Measurements from ENCODE around the gene PRKCH. TPM values are rescaled to one million over a fixed set of nuclear protein-coding genes. Genes with fewer than 3 reads are reported as not detected.

The PRKCH gene
- total and polyA plus RNA-seq, 9 of the 15 experiments (the other 6 are each of a cell fraction or from before 2014, with no cell fraction given), result 0.61 to 4.4 (median 4.0) TPM

DNA sequence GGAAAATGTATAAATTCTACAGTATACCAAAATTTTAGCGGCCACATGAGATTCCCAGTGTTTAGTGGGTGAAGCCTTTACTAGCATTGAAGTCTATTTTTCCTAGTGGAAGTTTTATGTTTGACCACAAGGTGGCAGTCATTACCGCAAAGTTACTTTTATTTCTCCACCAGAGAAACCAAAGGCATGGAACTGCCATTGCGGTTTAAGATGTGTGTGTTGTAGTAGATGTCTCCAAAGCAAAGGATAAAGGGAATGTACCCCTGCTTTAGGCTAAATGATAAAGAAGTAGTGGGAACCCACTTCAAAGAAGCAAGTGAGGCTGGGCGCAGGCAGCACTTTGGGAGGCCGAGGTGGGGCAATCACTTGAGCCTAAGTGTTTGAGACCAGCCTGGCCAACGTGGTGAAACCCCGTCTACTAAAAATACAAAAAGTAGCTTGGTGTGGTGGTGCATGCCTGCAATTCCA lies 140.5 kb downstream of the PRKCH start (continued):
- TF ChIP-seq, protein P1, sequence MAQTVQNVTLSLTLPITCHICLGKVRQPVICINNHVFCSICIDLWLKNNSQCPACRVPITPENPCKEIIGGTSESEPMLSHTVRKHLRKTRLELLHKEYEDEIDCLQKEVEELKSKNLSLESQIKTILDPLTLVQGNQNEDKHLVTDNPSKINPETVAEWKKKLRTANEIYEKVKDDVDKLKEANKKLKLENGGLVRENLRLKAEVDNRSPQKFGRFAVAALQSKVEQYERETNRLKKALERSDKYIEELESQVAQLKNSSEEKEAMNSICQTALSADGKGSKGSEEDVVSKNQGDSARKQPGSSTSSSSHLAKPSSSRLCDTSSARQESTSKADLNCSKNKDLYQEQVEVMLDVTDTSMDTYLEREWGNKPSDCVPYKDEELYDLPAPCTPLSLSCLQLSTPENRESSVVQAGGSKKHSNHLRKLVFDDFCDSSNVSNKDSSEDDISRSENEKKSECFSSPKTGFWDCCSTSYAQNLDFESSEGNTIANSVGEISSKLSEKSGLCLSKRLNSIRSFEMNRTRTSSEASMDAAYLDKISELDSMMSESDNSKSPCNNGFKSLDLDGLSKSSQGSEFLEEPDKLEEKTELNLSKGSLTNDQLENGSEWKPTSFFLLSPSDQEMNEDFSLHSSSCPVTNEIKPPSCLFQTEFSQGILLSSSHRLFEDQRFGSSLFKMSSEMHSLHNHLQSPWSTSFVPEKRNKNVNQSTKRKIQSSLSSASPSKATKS (CRISPR knock-in tag; IDR thresholded peaks at IDR 0.05), result no peak
- TF ChIP-seq ZBED1 (IDR thresholded peaks at IDR 0.05) (no peak), NBN (IDR thresholded peaks at IDR 0.05; ENCODE audit: low read depth) (no peak), GTF2E2 (tag; IDR thresholded peaks at IDR 0.05) (no peak), ZNF253 (CRISPR knock-in tag; conservative IDR thresholded peaks at IDR 0.05) (no peak), CC2D1A (IDR thresholded peaks at IDR 0.05) (no peak), PTRF (tag; IDR thresholded peaks at IDR 0.05) (no peak), MAFK (IDR thresholded peaks at IDR 0.05; ENCODE audit: low read length) (no peak), RAD21 (CRISPR knock-in tag; conservative IDR thresholded peaks at IDR 0.05 in 1 of 2, IDR thresholded peaks at IDR 0.05 in 1 of 2) (peak; percentile 78 to 81), TCF7L2 (IDR thresholded peaks at IDR 0.05; ENCODE audit: low read depth, low read length) (no peak), SMARCA4 (IDR thresholded peaks at IDR 0.05) (no peak), ZNF584 (CRISPR knock-in tag; IDR thresholded peaks at IDR 0.05; ENCODE audit: low read depth) (no peak), BCL6 (CRISPR knock-in tag; IDR thresholded peaks at IDR 0.05) (no peak), ESRRA (IDR thresholded peaks at IDR 0.05; ENCODE audit: borderline replicate concordance, low read depth) (peak; percentile 88; the same call in 1 of the 2 replicates)
- TF ChIP-seq, protein P2, sequence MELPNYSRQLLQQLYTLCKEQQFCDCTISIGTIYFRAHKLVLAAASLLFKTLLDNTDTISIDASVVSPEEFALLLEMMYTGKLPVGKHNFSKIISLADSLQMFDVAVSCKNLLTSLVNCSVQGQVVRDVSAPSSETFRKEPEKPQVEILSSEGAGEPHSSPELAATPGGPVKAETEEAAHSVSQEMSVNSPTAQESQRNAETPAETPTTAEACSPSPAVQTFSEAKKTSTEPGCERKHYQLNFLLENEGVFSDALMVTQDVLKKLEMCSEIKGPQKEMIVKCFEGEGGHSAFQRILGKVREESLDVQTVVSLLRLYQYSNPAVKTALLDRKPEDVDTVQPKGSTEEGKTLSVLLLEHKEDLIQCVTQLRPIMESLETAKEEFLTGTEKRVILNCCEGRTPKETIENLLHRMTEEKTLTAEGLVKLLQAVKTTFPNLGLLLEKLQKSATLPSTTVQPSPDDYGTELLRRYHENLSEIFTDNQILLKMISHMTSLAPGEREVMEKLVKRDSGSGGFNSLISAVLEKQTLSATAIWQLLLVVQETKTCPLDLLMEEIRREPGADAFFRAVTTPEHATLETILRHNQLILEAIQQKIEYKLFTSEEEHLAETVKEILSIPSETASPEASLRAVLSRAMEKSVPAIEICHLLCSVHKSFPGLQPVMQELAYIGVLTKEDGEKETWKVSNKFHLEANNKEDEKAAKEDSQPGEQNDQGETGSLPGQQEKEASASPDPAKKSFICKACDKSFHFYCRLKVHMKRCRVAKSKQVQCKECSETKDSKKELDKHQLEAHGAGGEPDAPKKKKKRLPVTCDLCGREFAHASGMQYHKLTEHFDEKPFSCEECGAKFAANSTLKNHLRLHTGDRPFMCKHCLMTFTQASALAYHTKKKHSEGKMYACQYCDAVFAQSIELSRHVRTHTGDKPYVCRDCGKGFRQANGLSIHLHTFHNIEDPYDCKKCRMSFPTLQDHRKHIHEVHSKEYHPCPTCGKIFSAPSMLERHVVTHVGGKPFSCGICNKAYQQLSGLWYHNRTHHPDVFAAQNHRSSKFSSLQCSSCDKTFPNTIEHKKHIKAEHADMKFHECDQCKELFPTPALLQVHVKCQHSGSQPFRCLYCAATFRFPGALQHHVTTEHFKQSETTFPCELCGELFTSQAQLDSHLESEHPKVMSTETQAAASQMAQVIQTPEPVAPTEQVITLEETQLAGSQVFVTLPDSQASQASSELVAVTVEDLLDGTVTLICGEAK (IDR thresholded peaks at IDR 0.05), result no peak
- TF ChIP-seq, protein P2 (CRISPR knock-in tag; IDR thresholded peaks at IDR 0.05), result no peak
- TF ChIP-seq, protein P3, sequence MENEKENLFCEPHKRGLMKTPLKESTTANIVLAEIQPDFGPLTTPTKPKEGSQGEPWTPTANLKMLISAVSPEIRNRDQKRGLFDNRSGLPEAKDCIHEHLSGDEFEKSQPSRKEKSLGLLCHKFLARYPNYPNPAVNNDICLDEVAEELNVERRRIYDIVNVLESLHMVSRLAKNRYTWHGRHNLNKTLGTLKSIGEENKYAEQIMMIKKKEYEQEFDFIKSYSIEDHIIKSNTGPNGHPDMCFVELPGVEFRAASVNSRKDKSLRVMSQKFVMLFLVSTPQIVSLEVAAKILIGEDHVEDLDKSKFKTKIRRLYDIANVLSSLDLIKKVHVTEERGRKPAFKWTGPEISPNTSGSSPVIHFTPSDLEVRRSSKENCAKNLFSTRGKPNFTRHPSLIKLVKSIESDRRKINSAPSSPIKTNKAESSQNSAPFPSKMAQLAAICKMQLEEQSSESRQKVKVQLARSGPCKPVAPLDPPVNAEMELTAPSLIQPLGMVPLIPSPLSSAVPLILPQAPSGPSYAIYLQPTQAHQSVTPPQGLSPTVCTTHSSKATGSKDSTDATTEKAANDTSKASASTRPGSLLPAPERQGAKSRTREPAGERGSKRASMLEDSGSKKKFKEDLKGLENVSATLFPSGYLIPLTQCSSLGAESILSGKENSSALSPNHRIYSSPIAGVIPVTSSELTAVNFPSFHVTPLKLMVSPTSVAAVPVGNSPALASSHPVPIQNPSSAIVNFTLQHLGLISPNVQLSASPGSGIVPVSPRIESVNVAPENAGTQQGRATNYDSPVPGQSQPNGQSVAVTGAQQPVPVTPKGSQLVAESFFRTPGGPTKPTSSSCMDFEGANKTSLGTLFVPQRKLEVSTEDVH (IDR thresholded peaks at IDR 0.05; ENCODE audit: low read depth, partially characterized antibody), result no peak
